DMS 273 treated with DMSO at 0.1 percent for 48 hours (cell line): ENCODE measurements around the gene EMCN.
"Not testable (repeated sequence)": the region's sequence is repeated elsewhere in the genome, so short reads cannot be mapped to it uniquely, and the experiment has no call there.

Experiments
- DNase-seq: peaks from one replicate; lab custom pipeline; 2025; lab: John Stamatoyannopoulos, UW

EMCN gene

DNA sequence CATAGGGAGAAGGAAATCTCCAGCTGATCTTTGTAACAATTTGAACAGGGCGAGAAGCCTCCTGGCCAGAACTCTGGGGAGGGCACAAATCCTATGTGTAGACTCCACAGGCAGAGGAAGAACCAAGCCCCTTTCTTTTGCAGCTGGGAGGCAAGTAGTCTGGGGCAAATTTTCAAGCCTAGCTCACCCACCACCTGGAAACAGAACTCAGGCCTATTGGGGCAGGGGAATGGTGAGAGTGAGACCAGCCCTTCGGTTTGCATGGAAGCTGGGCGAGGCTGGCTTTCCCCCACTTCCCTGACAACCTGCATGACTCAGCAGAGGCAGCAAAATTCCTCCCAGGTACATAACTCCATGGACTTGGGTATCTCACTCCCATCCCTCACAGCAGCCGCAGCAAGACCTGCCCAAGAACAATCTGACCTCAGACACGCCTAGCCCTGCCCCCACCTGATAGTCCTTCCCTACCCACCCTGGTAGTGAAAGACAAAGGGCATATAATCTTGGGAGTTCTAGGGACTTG is 138.2 kb downstream of the EMCN start:
- no peak for DNase-seq

DNA sequence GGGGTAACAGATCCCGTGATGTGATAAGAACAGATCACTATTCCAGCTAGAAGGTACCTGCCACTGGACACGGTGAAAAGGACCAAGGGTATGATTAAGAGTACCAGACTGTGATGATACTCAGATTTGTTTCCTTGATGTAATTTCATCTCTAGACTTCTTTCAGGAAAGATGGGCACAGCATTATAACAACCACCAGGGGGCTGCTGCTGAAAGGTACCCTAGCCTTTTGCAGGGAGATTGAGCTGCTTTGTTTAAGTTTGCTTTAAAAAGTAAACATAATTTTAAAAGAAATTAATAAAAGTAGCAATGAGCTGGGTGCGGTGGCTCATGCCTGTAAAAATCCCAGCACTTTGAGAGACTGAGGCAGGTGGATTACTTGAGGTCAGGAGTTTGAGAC is 145.4 kb downstream of the EMCN start:
- DNase-seq = no peak

DNA sequence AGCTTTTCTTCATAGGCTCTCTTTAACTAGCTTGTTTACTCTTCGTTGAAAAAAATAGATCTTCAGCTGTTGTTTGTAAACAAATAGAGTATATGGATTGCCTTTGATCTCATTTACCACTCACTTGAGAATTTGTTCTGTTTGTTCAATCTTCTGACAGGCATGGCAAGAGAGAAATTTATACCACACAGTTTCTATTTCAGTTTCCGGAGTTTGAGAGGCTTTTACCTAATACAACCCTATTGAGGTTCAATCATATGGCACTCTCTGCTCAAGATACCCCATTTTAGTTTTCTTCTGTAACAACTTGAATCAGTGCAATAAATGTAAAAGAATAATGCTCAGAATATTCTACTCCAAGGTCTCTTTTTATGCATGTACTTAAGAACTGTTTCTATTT is 148.0 kb downstream of the EMCN start:
- no peak for DNase-seq

DNA sequence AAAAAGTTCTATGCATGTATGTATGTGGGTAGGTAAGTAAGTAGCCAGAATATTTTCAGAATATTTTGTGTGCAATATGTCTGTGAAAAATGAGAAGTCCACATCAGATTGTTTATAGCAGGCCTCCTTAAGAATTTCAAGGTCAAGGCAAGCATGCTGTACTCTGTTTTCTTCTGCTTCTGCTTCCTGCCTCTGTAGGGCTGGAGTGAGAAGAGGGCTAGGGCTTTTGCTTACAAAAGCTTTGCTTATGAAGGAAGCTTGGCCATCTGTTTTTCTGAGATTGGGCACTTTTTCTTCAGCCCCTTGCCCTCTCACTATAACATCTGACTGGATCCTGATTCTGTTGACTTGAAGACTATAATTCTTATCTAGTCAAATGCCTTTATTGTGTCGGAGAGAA is 150.4 kb downstream of the EMCN start:
- no peak for DNase-seq

DNA sequence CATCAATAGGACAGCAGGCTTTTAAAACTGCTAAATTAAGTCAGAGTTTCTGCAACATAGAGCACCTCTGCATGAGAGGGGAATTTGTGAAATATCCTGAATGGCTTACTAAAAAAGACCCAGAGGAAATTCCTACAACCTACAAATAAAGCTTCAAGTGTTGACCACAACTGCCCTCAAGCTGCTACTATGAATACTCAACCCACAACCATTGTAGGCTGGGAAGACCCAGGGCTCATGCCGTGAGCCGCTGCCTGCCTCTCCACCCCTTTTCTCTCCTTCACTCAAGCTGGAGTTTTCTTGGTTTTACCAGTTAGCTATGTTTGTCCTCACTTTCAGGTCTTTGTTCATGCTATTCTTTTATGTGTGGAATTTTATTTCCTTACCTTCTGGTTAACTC is 151.6 kb downstream of the EMCN start:
- no peak for DNase-seq

DNA sequence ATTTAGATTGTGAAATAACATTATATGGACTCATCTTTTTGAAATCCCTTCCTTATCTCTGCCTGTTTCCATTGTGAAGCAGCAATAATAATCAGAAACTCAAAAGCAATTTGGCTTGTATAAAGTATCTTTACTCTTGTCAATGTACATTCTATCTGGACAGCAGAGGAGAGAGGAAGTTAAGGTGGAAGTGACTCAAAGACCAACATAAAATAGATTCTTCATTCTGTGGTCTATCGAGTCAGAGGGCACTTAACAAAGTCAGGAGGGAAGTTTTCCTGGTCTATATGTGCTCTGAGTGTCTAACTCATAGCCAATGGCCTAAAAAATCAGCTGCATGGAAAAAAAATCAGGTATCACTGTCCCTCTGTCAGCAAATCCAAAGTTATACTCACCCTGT is 155.5 kb downstream of the EMCN start:
- no peak for DNase-seq

DNA sequence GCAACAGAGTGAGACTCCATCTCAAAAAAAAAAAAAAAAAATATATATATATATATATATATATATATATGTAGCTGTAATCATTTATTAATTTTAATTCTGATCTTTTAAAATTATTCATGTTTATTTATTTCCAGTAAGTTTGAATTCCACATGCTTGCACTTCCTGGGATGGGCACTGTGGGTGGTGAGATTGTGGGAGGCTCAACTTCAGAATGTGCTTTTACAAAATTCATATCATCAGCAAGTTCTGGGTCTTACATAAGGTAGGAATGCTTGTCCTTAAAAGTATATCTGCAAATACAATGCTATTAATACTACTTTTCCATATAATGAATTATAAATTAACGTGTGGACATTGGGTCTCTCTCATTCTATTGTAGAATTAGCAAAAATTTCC is 156.5 kb downstream of the EMCN start:
- DNase-seq = no peak

DNA sequence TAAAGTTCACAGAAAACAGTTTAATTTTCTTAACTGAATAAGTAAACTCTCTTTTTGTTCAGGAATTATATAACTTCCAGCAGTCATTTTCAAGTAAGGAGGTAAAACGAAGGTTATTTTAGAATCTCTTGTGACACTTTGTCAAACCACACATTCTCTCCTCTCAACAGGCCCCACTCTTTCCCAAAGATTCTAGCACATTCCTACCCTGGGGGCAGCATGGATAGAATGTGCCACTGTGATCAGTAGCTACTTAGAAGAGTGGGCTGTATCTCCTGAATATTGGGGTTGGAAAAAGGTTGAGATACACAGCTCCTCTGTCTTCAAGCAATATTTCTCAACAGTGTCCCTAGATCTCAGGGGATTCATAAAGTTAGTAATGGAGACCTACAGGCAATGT is 157.6 kb downstream of the EMCN start:
- no peak for DNase-seq

DNA sequence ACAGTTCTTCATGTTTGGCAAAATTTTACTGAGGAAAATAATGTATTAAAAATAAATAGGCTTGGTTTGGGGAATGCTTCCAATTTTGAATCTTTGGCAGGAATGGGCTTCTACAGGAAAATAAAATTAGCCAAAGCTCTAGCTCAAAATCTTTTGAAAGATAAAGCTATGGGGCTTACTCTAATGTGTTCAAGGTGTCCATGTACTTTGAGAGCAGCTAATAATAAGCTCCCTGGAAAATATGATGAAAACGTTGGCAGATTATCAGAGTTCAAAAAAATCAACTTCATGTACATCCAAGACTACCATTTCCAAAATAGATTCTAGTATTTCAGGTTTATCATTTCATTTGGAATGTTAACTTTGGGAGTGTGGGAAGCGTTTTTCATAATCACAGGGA is 158.4 kb downstream of the EMCN start:
- DNase-seq = no peak

DNA sequence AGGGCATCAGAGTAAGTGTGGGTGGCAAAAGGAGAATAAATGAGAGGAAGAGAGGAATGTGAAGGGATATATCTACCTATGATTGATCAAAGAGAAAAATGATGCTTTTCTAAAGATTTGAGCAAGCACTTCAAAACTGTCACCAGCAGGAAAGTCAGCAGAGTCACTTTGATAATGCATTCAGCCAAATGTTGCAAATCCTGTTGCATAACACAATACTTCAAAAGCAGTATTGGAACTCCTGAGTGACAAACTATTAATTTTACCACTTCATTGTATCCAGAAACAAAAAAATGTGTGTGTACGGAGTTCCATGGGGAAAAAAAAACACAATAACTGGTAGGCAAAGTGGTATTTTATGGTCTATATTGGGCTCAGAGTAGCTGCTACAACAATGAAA is 160.3 kb downstream of the EMCN start:
- DNase-seq = no peak

DNA sequence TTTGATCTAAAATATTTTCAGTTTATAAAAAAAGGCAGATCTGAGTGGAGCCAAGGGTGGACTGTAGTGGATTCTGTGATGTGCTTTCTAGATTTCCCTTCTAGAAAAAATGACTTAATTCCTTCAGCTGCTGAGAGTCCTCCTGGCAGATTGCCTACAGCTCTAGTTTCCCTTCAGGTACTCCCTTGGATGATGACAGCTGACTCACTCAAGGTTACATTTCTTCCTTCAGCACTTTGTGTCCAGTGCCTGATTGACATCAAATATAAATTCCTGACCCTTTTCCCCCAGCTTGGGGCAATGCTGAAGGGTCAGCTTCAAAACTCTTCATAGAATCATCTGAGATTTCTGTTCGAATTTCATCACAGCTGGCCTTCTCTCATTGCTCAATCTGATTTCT is 161.7 kb downstream of the EMCN start:
- no peak for DNase-seq

DNA sequence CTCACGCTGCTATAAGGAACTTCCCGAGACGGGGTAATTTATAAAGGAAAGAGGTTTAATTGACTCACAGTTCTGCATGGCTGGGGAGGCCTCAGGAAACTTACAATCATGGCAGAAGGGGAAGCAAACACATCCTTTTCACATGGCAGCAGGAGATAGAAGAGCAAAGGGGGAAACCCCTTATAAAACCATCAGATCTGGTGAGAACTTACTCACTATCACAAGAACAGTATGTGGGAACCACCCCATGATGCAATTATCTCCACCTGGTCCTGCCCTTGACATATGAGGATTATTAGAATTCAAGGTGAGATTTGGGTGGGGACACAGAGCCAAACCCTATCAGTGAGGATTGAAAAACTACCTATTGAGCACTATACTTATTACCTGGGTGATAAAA is 165.5 kb downstream of the EMCN start:
- DNase-seq = not testable (repeated sequence)

DNA sequence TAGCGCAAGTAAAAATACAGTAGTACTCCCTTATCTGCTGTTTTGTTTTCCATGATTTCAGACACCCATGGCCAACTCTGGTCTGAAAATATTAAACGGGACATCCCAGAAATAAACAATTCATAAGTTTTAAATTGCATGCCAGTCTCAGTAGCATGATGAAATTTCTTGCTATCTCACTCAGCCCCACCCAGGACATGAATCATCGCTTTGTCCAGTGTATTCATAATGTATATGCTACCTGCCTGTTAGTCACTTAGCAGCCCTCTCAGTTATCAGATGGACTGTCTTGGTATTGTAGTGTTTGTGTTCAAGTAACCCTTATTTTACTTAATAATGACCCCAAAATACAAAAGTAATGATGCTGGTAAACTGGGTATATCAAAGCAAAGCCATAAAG is 169.3 kb downstream of the EMCN start:
- DNase-seq = no peak

DNA sequence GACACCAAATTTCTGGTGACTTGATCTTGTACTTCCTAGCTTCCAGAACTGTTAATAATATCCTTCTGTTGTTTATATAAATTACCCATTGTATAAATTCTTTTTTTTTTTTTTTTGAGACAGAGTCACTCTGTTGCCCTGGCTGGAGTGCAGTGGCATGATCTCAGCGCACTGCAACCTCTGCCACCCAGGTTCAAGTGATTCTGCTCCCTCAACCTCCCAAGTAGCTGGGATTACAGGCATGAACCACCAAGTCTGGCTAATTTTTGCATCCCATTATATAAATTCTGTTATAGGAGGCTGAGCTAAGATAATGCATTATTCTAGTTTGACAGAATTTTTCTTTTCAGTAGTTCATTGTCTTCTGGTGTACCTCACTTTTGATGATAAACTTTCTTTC is 170.6 kb downstream of the EMCN start:
- DNase-seq = no peak

DNA sequence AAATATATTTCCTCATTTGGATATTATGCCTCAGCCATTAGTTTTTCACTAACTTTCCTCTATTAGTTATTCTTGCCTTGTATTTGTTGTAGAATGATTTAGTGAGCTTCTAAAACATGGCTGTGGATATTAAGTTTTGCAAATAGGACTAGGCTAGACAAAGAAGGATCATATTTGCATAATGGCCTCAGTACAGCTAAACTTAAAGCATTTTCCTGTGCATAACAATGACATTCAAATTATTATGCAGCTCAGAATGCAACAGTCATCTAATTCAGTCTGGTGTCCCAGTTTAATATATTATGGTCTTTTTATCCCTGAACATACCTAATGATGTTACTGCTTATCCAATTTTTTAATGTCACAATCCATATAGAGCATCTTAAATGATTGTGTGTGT is 172.2 kb downstream of the EMCN start:
- no peak for DNase-seq
